IPS DF 6.9 (cell line): ENCODE results near the gene TSPAN14.

ENCODE experiments used
- DNase-seq: peaks from one replicate; pipeline ENCODE4 v3.0.0-alpha.2; 2013; ENCODE audit warnings: low read depth, low spot score
- H3K27ac ChIP-seq: one replicate; pipeline ENCODE4 v1.5.1; 2013; ENCODE audit warnings: low read length, control low read depth
- H3K27me3 ChIP-seq: 2 replicates; pipeline ENCODE4 v1.6.1; 2013; ENCODE audit warnings: mild to moderate bottlenecking, low read length; ENCODE audit not compliant: control insufficient read depth, insufficient read depth
- H3K36me3 ChIP-seq: 2 replicates; pipeline ENCODE4 v1.6.1; 2013; ENCODE audit warnings: low read length; ENCODE audit not compliant: control insufficient read depth, insufficient read depth
- H3K4me1 ChIP-seq: 2 replicates; pipeline ENCODE4 v1.6.1; 2013; ENCODE audit warnings: low read length; ENCODE audit not compliant: control insufficient read depth, insufficient read depth
- H3K4me3 ChIP-seq: 2 replicates; pipeline ENCODE4 v1.5.1; 2013; ENCODE audit warnings: mild to moderate bottlenecking, low read length
- H3K9me3 ChIP-seq: 2 replicates; pipeline ENCODE4 v1.6.1; 2013; ENCODE audit warnings: low read length, inconsistent platforms; ENCODE audit not compliant: control insufficient read depth, insufficient read depth
- WGBS: extraction: QIAGEN DNeasy Blood & Tissue Kit; methylation state at CpG from one replicate; pipeline ENCODE4 v1.1.7; 2013; ENCODE audit warnings: mixed read lengths, missing lambda C conversion rate; ENCODE audit not compliant: insufficient read length, insufficient coverage; 5-methylcytosine and 5-hydroxymethylcytosine counted together

The TSPAN14 gene, protein sequence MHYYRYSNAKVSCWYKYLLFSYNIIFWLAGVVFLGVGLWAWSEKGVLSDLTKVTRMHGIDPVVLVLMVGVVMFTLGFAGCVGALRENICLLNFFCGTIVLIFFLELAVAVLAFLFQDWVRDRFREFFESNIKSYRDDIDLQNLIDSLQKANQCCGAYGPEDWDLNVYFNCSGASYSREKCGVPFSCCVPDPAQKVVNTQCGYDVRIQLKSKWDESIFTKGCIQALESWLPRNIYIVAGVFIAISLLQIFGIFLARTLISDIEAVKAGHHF

GRCh38 chr10:80453842-80454512, at the start of gene TSPAN14:
Gene TSPAN14 (plus strand): TSS chr10:80454310. CDS start chr10:80489234, 34,924 bp downstream.
- no peak for DNase-seq
- Histone ChIP-seq H3K27ac (no peak within 1 kb of the TSS), H3K36me3 (no peaks in the 10 kb centered on the region; the same call in 1 of the 2 replicates), H3K27me3 (no peaks in the 10 kb centered on the region), H3K4me3 (peak within 1 kb of the TSS; percentile 96), H3K4me1 (peaks cover 8% of the 10 kb centered on the region), H3K9me3 (no peaks in the 10 kb centered on the region)
- WGBS: no CpG with 5 or more reads among the region's 97 CpGs

- no CpG with 5 or more reads among the region's 1 CpG for WGBS
- Histone ChIP-seq H3K9me3 (no peaks in the 10 kb centered on the region), H3K27ac (no peak overlapping the region), H3K4me3 (no peak overlapping the region), H3K4me1 (no peaks in the 10 kb centered on the region), H3K27me3 (no peaks in the 10 kb centered on the region), H3K36me3 (no peaks in the 10 kb centered on the region)
- no peak for DNase-seq
Observed at GRCh38 chr10:80405035-80405434, 49.1 kb upstream of the TSPAN14 start.

DNA sequence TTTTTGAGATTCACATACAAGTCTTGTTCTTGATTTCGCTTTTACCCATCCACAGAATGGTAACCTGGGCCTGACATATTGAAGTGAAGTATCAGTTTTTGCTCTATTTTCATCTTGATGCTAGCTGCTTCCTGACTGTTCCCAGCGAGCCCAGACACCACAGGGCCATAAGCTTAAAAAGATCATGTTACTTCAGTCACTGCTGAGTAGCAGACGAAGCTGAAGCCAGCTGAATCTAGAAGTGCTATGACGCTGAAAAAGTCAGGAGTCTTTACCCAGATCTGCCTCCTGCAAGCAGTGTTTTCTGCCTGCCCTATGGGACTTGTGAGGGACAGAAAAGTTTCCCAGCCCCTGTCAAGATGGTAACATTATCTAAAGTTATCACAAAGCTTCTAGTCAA, 48.5 kb upstream of the TSPAN14 start:
- H3K9me3 ChIP-seq: no peaks in the 10 kb centered on the region
- no peak overlapping the region for H3K4me3 ChIP-seq
- no peaks in the 10 kb centered on the region for H3K36me3 ChIP-seq
- WGBS: no CpG with 5 or more reads among the region's 4 CpGs
- no peak overlapping the region for H3K27ac ChIP-seq
- no peak for DNase-seq
- H3K27me3 ChIP-seq: no peaks in the 10 kb centered on the region
- no peaks in the 10 kb centered on the region for H3K4me1 ChIP-seq

GRCh38 chr10:80406204-80406603, 47.9 kb upstream of the TSPAN14 start:
- H3K4me3 ChIP-seq: no peak overlapping the region
- H3K4me1 ChIP-seq: no peaks in the 10 kb centered on the region
- no peaks in the 10 kb centered on the region for H3K9me3 ChIP-seq
- H3K27ac ChIP-seq: no peak overlapping the region
- H3K27me3 ChIP-seq: no peaks in the 10 kb centered on the region
- no CpG with 5 or more reads among the region's 4 CpGs for WGBS
- no peaks in the 10 kb centered on the region for H3K36me3 ChIP-seq
- no peak for DNase-seq

GRCh38 chr10:80407812-80408241, 46.3 kb upstream of the TSPAN14 start:
- H3K9me3 ChIP-seq: no peaks in the 10 kb centered on the region
- DNase-seq: no peak
- H3K27me3 ChIP-seq: no peaks in the 10 kb centered on the region
- no CpG with 5 or more reads among the region's 16 CpGs for WGBS
- H3K4me1 ChIP-seq: no peaks in the 10 kb centered on the region
- no peak overlapping the region for H3K27ac ChIP-seq
- peak overlapping the region; percentile 58; the same call in 1 of the 2 replicates for H3K4me3 ChIP-seq
- H3K36me3 ChIP-seq: no peaks in the 10 kb centered on the region

DNA sequence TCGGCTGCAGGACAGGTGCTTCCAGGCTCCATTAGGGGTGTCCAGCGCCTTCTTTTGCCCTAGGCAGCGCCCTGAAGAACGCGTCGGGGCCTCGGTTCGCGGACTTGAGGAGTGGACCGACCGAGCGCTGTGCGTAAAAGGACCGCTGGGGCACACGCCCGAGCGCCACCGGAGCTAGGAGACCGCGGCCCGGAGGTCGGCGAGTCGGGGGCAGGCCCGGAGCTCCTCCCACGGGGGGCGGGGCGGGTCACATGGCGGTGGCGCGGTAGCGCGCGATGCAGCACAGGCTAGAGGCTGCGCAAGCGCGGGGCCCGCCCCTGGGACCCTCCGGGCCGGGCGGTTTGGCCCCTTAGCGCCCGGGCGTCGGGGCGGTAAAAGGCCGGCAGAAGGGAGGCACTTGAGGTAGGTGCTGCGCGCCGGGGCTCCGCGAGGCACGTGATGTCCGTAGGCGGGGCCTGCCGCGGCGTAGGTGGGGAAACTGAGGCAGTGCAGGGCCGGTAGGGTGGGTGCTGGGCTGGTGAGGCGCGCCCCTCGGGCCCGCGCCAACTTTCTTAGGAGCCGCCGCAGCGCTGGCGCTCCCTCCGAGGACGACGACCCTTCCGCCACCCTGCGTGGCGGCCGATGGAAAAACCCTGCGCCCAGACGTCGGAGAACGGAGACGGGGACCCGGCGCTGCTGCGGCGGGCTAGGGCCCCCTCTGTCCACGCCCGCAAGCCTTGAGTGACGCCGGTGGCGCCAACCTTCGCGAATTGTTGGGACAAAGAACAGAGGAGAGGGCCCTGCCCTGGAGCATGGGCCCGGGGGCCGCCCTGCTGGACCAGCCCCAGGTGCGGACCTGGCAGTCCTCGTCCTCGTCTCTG, 45.6 kb upstream of the TSPAN14 start, which contains the start of gene PRXL2A:
PRXL2A (plus strand) TSS at position 310 of the 860 bp plus-strand sequence. CDS start 11,917 bp downstream, outside the sequence.
- Histone ChIP-seq H3K27ac (no peak within 1 kb of the TSS), H3K27me3 (no peaks in the 10 kb centered on the region), H3K9me3 (no peaks in the 10 kb centered on the region), H3K36me3 (no peaks in the 10 kb centered on the region), H3K4me3 (peak within 1 kb of the TSS; percentile 58; the same call in 1 of the 2 replicates), H3K4me1 (no peaks in the 10 kb centered on the region)
- WGBS: no CpG with 5 or more reads among the region's 96 CpGs
- DNase-seq: peak; percentile 33

DNA sequence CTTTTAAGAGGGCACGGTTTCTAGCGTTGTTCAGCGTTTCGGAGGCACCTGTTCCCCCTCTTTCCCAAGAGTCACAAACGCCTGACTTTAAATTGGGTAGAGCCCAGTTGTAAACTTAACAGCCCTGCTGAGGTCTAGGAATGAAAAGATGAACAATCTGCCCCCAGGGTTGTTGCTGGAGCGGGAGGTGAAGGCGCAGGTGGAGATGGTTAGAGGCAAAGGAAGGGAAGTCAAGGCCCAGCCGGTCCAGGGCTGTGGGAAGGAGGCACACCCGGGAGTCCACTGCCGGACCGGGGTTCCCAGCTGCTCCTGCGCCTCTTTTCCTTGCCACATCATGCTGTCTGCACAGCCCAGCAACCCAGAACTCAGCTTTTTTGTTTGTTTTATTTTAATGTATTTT, 45.0 kb upstream of the TSPAN14 start:
- no peak for DNase-seq
- Histone ChIP-seq H3K4me3 (peak overlapping the region; percentile 58; the same call in 1 of the 2 replicates), H3K27me3 (no peaks in the 10 kb centered on the region), H3K27ac (no peak overlapping the region), H3K4me1 (no peaks in the 10 kb centered on the region), H3K36me3 (no peaks in the 10 kb centered on the region), H3K9me3 (no peaks in the 10 kb centered on the region)
- no CpG with 5 or more reads among the region's 12 CpGs for WGBS

DNA sequence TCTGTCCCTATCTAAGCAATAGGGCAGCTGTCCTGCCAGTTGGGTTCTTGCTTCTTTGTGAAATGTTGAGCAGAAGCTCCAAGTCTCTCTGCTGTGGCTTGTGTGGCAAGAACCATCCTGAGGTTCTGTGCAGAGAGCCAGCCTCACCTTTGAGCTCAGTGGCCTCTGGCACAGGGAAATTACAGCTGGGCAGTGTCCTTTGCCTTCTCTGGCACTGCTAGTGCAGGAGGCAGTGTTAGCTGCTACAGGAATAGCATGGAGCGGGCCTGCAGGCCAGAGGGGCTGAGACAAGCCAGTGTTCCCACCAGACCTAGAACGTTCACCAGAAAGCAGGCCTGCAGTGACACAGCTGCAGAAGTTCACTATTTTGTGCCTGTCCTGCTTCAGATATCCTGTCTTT, 44.0 kb upstream of the TSPAN14 start:
- Histone ChIP-seq H3K9me3 (no peaks in the 10 kb centered on the region), H3K4me3 (no peak overlapping the region), H3K36me3 (no peaks in the 10 kb centered on the region), H3K27ac (no peak overlapping the region), H3K4me1 (no peaks in the 10 kb centered on the region), H3K27me3 (no peaks in the 10 kb centered on the region)
- no CpG with 5 or more reads among the region's 2 CpGs for WGBS
- DNase-seq: no peak

DNA sequence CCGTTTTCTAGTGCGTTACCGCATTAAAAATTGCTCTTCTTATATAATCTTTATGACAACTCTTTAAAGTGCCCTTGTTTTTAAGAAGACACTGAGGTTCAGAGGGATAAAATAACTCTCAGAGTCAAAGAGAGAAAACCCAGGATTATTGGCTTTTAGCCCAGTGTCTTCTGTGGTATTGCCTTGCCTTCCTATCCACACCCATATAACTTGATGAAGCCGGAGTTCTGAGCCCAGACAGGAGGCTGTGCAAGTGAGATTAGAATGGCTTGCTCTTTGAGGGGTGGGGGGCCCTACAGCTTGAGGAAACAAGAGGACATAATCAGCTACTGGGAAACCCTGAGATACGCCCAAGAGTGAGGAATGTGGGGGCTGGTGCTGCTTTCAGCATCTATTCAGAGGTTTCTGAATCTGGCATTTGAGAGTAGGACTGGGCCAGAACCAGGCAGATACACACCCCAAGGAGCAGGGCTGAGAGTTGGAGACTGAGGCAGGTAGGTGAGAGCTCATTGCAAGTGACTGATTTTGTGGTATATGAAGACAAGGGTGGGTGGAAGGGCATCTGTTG, 43.4 kb upstream of the TSPAN14 start:
- Histone ChIP-seq H3K27ac (no peak overlapping the region), H3K36me3 (no peaks in the 10 kb centered on the region), H3K27me3 (no peaks in the 10 kb centered on the region), H3K9me3 (no peaks in the 10 kb centered on the region), H3K4me3 (no peak overlapping the region), H3K4me1 (no peaks in the 10 kb centered on the region)
- no peak for DNase-seq
- WGBS: no CpG with 5 or more reads among the region's 5 CpGs

- Histone ChIP-seq H3K36me3 (no peaks in the 10 kb centered on the region), H3K27me3 (no peaks in the 10 kb centered on the region), H3K27ac (no peak overlapping the region), H3K9me3 (no peaks in the 10 kb centered on the region), H3K4me1 (no peaks in the 10 kb centered on the region), H3K4me3 (no peak overlapping the region)
- no peak for DNase-seq
- no CpG with 5 or more reads among the region's 2 CpGs for WGBS
Observed at GRCh38 chr10:80411267-80411668, 42.8 kb upstream of the TSPAN14 start.
